PFSK-1 (cell line): ENCODE data around the gene TMEM219.

Source experiments
- FOXP2 ChIP-seq: optimal IDR thresholded peaks from 2 replicates; pipeline ENCODE3; 2011; ENCODE audit warnings: borderline replicate concordance, control low read depth, inconsistent platforms; ENCODE audit not compliant: insufficient read depth; ENCODE audit errors: extremely low read length, extremely low read depth
- POLR2AphosphoS5 ChIP-seq: IDR thresholded peaks from 2 replicates; pipeline ENCODE4 v1.6.1; 2012; ENCODE audit warnings: low read depth, mild to moderate bottlenecking, control low read depth, low read length, moderate library complexity
- SIN3A ChIP-seq: IDR thresholded peaks from 2 replicates; pipeline ENCODE4 v1.6.1; 2012; ENCODE audit warnings: mild to moderate bottlenecking, low read length, moderate library complexity, borderline replicate concordance; ENCODE audit not compliant: insufficient read depth
- TAF1 ChIP-seq: IDR thresholded peaks from 2 replicates; pipeline ENCODE4 v1.6.1; 2012; ENCODE audit warnings: low read length, control low read depth, borderline replicate concordance; ENCODE audit not compliant: insufficient read depth
- TF ChIP-seq, protein P1 (sequence below), 2 experiments: IDR thresholded peaks; 2 replicates each; pipeline versions ENCODE4 v1.6.1 to v1.8.0; 2011 to 2012; ENCODE audit warnings: low read depth in 2 of 2, low read length in 2 of 2, control low read depth in 1 of 2, inconsistent platforms in 1 of 2, mild to moderate bottlenecking in 1 of 2, moderate library complexity in 1 of 2; ENCODE audit not compliant: insufficient read depth in 1 of 2

DNA sequence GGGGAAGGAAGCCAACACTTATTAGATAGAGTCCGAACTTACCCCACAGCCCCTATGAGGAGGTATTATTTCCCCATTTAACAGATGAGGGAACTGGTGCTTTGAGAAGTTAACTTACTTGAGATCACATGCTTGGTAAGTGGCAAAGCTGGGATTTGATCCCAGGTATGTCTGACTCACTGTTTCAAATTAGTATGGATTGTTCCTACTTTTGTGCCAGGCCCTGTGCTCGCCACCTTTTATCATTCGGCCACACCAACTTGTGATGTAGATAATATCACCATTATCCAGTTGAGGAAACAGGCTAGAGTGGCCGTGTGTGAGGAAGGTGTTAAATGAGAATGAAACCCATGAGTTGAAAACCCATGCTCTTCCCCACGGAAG lies 22.9 kb downstream of the TMEM219 start:
- TF ChIP-seq TAF1 (no peak), POLR2AphosphoS5 (no peak), SIN3A (no peak), FOXP2 (no peak)
- TF ChIP-seq, protein P1, sequence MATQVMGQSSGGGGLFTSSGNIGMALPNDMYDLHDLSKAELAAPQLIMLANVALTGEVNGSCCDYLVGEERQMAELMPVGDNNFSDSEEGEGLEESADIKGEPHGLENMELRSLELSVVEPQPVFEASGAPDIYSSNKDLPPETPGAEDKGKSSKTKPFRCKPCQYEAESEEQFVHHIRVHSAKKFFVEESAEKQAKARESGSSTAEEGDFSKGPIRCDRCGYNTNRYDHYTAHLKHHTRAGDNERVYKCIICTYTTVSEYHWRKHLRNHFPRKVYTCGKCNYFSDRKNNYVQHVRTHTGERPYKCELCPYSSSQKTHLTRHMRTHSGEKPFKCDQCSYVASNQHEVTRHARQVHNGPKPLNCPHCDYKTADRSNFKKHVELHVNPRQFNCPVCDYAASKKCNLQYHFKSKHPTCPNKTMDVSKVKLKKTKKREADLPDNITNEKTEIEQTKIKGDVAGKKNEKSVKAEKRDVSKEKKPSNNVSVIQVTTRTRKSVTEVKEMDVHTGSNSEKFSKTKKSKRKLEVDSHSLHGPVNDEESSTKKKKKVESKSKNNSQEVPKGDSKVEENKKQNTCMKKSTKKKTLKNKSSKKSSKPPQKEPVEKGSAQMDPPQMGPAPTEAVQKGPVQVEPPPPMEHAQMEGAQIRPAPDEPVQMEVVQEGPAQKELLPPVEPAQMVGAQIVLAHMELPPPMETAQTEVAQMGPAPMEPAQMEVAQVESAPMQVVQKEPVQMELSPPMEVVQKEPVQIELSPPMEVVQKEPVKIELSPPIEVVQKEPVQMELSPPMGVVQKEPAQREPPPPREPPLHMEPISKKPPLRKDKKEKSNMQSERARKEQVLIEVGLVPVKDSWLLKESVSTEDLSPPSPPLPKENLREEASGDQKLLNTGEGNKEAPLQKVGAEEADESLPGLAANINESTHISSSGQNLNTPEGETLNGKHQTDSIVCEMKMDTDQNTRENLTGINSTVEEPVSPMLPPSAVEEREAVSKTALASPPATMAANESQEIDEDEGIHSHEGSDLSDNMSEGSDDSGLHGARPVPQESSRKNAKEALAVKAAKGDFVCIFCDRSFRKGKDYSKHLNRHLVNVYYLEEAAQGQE (IDR thresholded peaks at IDR 0.05; ENCODE audit: insufficient read depth in 1 of 2, low read depth in 2 of 2, low read length in 2 of 2): no peak
